ENCODE results near the gene ZHX3.

Gene ZHX3

DNA sequence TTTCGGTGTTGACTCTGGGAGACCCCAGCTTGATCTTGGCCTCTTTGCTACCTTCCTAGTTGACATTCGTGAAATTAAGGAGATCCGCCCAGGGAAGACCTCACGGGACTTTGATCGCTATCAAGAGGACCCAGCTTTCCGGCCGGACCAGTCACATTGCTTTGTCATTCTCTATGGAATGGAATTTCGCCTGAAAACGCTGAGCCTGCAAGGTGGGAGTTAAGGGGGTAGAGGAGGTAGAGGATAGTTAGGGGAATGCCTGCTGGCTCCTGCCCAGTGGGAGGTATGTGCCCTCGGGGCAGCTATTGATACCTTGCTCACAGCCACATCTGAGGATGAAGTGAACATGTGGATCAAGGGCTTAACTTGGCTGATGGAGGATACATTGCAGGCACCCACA, 158.0 kb downstream of the ZHX3 start:
- TF ChIP-seq ZFX (IDR thresholded peaks at IDR 0.05; ENCODE audit: borderline replicate concordance): no peak
- TF ChIP-seq, protein P1, sequence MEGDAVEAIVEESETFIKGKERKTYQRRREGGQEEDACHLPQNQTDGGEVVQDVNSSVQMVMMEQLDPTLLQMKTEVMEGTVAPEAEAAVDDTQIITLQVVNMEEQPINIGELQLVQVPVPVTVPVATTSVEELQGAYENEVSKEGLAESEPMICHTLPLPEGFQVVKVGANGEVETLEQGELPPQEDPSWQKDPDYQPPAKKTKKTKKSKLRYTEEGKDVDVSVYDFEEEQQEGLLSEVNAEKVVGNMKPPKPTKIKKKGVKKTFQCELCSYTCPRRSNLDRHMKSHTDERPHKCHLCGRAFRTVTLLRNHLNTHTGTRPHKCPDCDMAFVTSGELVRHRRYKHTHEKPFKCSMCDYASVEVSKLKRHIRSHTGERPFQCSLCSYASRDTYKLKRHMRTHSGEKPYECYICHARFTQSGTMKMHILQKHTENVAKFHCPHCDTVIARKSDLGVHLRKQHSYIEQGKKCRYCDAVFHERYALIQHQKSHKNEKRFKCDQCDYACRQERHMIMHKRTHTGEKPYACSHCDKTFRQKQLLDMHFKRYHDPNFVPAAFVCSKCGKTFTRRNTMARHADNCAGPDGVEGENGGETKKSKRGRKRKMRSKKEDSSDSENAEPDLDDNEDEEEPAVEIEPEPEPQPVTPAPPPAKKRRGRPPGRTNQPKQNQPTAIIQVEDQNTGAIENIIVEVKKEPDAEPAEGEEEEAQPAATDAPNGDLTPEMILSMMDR (IDR thresholded peaks at IDR 0.05): no peak
- no peak overlapping the region for H3K27ac ChIP-seq

DNA sequence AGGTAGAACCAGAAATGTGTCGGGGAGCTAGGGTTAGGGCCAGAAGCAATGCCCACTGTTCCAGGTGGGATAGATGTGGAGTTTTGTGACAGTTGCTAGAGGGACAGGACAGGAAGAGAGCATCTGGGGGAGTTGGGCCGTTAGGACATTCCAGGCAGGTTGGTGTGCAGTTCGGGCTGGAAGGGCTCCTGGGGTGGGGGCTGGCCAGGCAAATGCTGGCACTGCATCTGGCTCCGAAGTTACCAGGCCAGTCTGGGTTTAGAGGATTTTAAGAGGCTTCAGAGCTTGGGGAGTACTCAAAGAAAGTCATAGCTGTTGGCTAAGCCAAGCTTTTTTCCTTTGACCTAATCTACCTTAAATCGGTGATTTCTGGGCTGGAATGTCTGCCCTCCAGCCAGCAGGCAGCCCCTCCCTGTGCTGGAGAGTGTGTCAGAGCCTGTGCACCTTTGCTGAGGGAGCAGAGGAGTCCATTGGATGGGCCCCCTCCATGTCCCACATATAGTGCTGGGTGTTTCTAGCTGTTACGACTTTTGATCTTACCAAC, 159.4 kb downstream of the ZHX3 start:
- H3K27ac ChIP-seq: no peak overlapping the region
- TF ChIP-seq ZFX (IDR thresholded peaks at IDR 0.05; ENCODE audit: borderline replicate concordance): no peak
- TF ChIP-seq, protein P1 (IDR thresholded peaks at IDR 0.05): no peak

DNA sequence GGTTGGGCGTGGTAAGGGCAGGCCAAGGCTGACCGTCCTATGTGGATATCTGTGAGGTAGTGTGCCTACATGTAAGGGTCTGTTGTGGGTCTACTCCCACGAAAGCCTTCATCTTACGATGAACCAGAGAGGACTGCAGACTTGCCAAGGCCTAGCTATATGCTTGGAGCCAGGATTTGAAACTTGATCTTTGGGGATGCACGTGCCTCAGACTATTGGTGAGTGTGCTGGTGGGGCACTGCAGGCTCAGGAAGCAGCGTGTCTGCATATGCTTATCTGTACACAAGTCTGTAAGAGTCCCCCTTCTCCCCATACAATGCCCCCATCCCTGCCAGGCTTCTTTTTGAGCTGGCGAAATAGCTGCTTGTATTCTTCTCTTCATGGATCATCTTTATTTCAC, 162.3 kb downstream of the ZHX3 start:
- H3K27ac ChIP-seq: no peak overlapping the region
- TF ChIP-seq, protein P1 (IDR thresholded peaks at IDR 0.05): no peak
- no peak for TF ChIP-seq ZFX (IDR thresholded peaks at IDR 0.05; ENCODE audit: borderline replicate concordance)

DNA sequence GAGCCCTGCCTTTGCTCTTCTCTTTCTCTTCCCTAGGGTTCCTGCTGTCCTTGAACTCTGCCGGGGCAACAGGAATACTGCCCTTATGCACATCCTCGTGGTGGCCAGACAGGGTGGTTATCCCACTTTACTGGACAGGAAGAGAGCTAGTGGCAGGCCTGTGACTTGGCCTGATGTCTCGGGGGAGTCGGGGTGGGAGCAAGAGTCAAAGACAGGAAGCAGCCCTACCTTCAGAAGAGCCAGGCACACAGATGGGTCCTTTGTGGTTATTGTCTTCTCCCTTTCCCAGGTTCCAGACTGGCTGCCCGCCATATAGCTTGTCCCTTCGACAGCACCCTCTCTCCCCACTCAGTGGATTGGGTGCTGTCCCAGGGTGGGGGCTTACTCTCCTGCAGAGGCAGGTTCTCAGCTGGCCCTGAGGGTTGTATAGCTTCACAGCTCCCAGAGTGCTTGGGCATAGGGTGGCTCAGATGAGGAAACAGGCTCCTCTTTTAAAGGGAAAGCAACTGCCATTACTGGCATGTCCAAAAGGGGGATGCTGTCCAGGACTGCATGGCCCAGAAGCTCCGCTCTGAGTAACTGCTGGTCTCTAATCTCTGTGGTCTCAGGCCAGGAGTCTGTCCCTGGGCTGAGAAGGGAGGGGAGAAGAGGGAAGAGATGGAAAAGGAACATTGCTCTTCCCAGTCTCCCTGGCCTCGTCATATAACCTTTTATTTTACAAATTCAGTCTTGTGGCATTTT, 162.9 kb downstream of the ZHX3 start:
- TF ChIP-seq, protein P1 (IDR thresholded peaks at IDR 0.05): no peak
- TF ChIP-seq ZFX (IDR thresholded peaks at IDR 0.05; ENCODE audit: borderline replicate concordance): no peak

DNA sequence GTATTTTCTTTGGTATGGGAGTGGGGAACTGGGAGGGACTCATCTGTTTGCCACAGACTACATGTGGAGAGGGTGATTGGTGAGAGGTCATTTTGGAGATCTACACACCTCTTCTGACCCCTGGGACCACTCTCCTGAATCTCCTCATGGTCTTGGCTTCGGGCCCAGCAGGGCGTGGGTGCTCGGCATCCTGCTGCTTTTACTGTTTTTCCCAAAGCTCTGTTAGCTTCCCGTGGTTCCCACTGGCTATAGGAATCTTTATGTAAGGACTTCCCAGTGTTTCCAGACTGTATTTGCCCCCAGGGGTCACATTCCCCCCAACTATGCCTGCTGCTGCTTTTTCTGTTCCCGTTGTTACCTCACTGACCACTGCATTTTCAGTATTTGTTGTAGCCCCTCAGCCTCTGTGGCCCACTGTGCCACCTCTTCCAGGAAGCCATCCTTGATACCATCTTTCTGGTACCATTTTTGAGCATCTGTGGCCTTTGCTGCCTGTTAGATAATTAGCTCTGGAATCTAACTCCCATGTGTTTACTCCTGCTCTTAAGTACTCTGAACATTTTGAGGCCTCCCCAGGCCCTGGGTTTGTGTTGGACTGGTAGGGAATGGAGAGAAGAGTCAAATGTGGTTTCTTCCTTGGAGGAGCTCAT, 165.3 kb downstream of the ZHX3 start:
- no peak overlapping the region for H3K27ac ChIP-seq
- no peak for TF ChIP-seq ZFX (IDR thresholded peaks at IDR 0.05; ENCODE audit: borderline replicate concordance)
- TF ChIP-seq, protein P1 (IDR thresholded peaks at IDR 0.05): no peak

More for the DNA sequence above, 162.9 kb downstream of the ZHX3 start:
- no peak overlapping the region for H3K27ac ChIP-seq

DNA sequence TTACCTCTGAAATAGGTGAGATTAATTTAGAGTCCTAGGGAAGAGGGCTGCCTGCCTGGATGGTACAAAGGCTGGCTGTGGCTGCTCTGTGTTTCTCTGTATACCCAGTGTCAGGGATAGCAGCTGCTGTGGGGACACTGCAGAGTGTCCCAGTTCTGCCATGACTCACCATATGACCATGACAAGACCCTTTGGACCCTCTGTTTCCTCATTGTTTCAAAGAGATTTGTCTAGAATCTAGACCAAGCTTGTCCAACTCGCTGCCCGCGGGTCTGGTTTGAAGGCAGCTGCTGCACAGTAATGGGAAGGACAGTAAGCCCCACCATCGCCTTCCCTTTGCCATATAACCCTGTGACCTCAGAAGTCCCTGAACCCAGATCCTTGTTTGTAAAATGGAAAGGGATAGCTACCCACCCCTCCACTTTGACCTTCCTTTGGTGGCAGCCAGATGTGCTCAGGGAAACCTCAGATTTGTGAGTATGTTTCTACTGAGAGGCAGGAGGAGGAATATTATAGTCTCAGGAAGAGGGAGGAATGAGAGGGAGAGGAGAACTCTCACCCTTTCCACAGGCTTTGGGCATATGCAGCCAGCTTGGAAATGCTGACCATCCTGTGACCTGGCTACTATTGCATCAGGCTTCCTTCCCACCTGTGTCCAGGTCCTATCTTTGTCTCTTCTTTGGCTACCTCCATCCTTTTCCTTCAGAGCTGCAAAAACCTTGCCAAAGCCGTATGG, 166.2 kb downstream of the ZHX3 start:
- TF ChIP-seq, protein P1 (IDR thresholded peaks at IDR 0.05): no peak
- no peak for TF ChIP-seq ZFX (IDR thresholded peaks at IDR 0.05; ENCODE audit: borderline replicate concordance)
- no peak overlapping the region for H3K27ac ChIP-seq

Measured in 22Rv1 (cell line).